Effector memory CD8-positive, alpha-beta T cell (primary cell): Measurements from ENCODE around the gene COQ8B.
A peak's percentile ranks its signal among the peaks of the same experiment; 100 is the strongest.
"Not testable (repeated sequence)": the region's sequence is repeated elsewhere in the genome, so short reads cannot be mapped to it uniquely, and the experiment has no call there.

Source experiments
- ATAC-seq: fragments of 150-1000 bp; cut with Tn5 transposase; replicated peaks from 2 replicates; pipeline ENCODE4 v1.10.0; 2021; ENCODE audit warnings: mild to moderate bottlenecking, moderate library complexity
- DNase-seq, 3 experiments: peaks; one replicate each; pipeline ENCODE4 v3.0.0; 2021
- H3K27ac Mint-ChIP-seq, 2 donors: one replicate each; pipeline ENCODE4 v1.8.0; 2022; ENCODE audit warnings: mild to moderate bottlenecking in 2 of 2, mixed read lengths in 2 of 2, moderate library complexity in 2 of 2
- H3K27me3 Mint-ChIP-seq, 2 donors: one replicate each; pipeline ENCODE4 v1.8.0; 2022; ENCODE audit warnings: mixed read lengths in 2 of 2
- H3K36me3 Mint-ChIP-seq: one replicate; pipeline ENCODE4 v1.8.0; 2022; ENCODE audit warnings: mild to moderate bottlenecking, moderate library complexity, mixed read lengths; ENCODE audit not compliant: insufficient read depth
- H3K4me1 Mint-ChIP-seq, 2 donors: one replicate each; pipeline ENCODE4 v1.8.0; 2022; ENCODE audit warnings: low read depth in 2 of 2, mixed read lengths in 2 of 2
- H3K4me3 Mint-ChIP-seq, 2 donors: one replicate each; pipeline ENCODE4 v1.8.0; 2022; ENCODE audit warnings: mild to moderate bottlenecking in 2 of 2, mixed read lengths in 2 of 2, moderate library complexity in 2 of 2
- H3K9me3 Mint-ChIP-seq, 2 donors: one replicate each; pipeline ENCODE4 v1.8.0; 2022; ENCODE audit warnings: mixed read lengths in 2 of 2

COQ8B gene

GRCh38 chr19:40739030-40739839 lies 22.5 kb upstream of the COQ8B start:
- H3K4me1 Mint-ChIP-seq: no peaks in the 10 kb centered on the region
- H3K36me3 Mint-ChIP-seq: peaks cover 18% of the 10 kb centered on the region
- H3K9me3 Mint-ChIP-seq: no peaks in the 10 kb centered on the region
- no peak for ATAC-seq
- H3K27me3 Mint-ChIP-seq: no peaks in the 10 kb centered on the region
- H3K27ac Mint-ChIP-seq: no peak overlapping the region
- no peak for DNase-seq
- H3K4me3 Mint-ChIP-seq: no peak overlapping the region

- no peak for DNase-seq
- Mint-ChIP-seq H3K9me3 (no peaks in the 10 kb centered on the region), H3K4me1 (no peaks in the 10 kb centered on the region), H3K36me3 (peaks cover 30% of the 10 kb centered on the region), H3K27ac (no peak overlapping the region), H3K4me3 (no peak overlapping the region), H3K27me3 (no peaks in the 10 kb centered on the region)
- no peak for ATAC-seq
Observed at GRCh38 chr19:40737102-40737644, 20.5 kb upstream of the COQ8B start.

- peaks cover 35% of the 10 kb centered on the region for H3K36me3 Mint-ChIP-seq
- ATAC-seq (no peak), DNase-seq (no peak)
- H3K9me3 Mint-ChIP-seq: no peaks in the 10 kb centered on the region
- H3K4me1 Mint-ChIP-seq: no peaks in the 10 kb centered on the region
- H3K27me3 Mint-ChIP-seq: no peaks in the 10 kb centered on the region
- H3K27ac Mint-ChIP-seq: no peak overlapping the region
- H3K4me3 Mint-ChIP-seq: no peak overlapping the region
Observed at GRCh38 chr19:40736661-40737060, 20.0 kb upstream of the COQ8B start.

GRCh38 chr19:40735013-40735771 lies 18.5 kb upstream of the COQ8B start:
- H3K36me3 Mint-ChIP-seq: peaks cover 41% of the 10 kb centered on the region
- H3K27me3 Mint-ChIP-seq: no peaks in the 10 kb centered on the region
- no peak for DNase-seq
- peak overlapping the region in 1 of 2 donors; percentile 20 for H3K27ac Mint-ChIP-seq
- H3K4me1 Mint-ChIP-seq: no peaks in the 10 kb centered on the region
- H3K4me3 Mint-ChIP-seq: no peak overlapping the region
- H3K9me3 Mint-ChIP-seq: no peaks in the 10 kb centered on the region
- no peak for ATAC-seq

- no peaks in the 10 kb centered on the region for H3K9me3 Mint-ChIP-seq
Observed at GRCh38 chr19:40733149-40733548, 16.5 kb upstream of the COQ8B start.

GRCh38 chr19:40732304-40732703 lies 15.6 kb upstream of the COQ8B start:
- not testable (repeated sequence) for DNase-seq, ATAC-seq, H3K27ac Mint-ChIP-seq, H3K4me1 Mint-ChIP-seq, H3K27me3 Mint-ChIP-seq, H3K4me3 Mint-ChIP-seq, H3K9me3 Mint-ChIP-seq
- H3K36me3 Mint-ChIP-seq: peaks cover 41% of the 10 kb centered on the region

More at GRCh38 chr19:40733149-40733548, 16.5 kb upstream of the COQ8B start:
- peak overlapping the region in 1 of 2 donors; percentile 52 for H3K27ac Mint-ChIP-seq
- ATAC-seq: no peak
- peaks cover 44% of the 10 kb centered on the region for H3K36me3 Mint-ChIP-seq
- no peak for DNase-seq
- no peak overlapping the region for H3K4me3 Mint-ChIP-seq
- H3K27me3 Mint-ChIP-seq: no peaks in the 10 kb centered on the region
- no peaks in the 10 kb centered on the region for H3K4me1 Mint-ChIP-seq

- not testable (repeated sequence) for H3K9me3 Mint-ChIP-seq, ATAC-seq, H3K4me3 Mint-ChIP-seq, H3K27ac Mint-ChIP-seq, H3K4me1 Mint-ChIP-seq, H3K27me3 Mint-ChIP-seq, DNase-seq
- H3K36me3 Mint-ChIP-seq: peaks cover 45% of the 10 kb centered on the region
Observed at GRCh38 chr19:40730065-40730464, 13.4 kb upstream of the COQ8B start.

- ATAC-seq: no peak
- H3K27ac Mint-ChIP-seq: no peak overlapping the region
- H3K9me3 Mint-ChIP-seq: no peaks in the 10 kb centered on the region
- H3K4me1 Mint-ChIP-seq: peaks cover 5 to 19% of the 10 kb centered on the region in 2 donors
- no peaks in the 10 kb centered on the region for H3K27me3 Mint-ChIP-seq
- no peak overlapping the region for H3K4me3 Mint-ChIP-seq
- H3K36me3 Mint-ChIP-seq: peaks cover 20% of the 10 kb centered on the region
- DNase-seq: no peak
Observed at GRCh38 chr19:40726279-40726678, 9.6 kb upstream of the COQ8B start.

- Mint-ChIP-seq H3K27me3 (no peaks in the 10 kb centered on the region), H3K9me3 (no peaks in the 10 kb centered on the region), H3K27ac (no peak overlapping the region), H3K4me3 (no peak overlapping the region), H3K4me1 (peaks cover 17 to 32% of the 10 kb centered on the region in 2 donors), H3K36me3 (peaks cover 16% of the 10 kb centered on the region)
- DNase-seq (no peak), ATAC-seq (no peak)
Observed at GRCh38 chr19:40724855-40725254, 8.2 kb upstream of the COQ8B start.

- no peak for ATAC-seq
- Mint-ChIP-seq H3K4me1 (peaks cover 18 to 37% of the 10 kb centered on the region in 2 donors), H3K36me3 (peaks cover 15% of the 10 kb centered on the region), H3K27ac (no peak overlapping the region), H3K4me3 (no peak overlapping the region), H3K27me3 (no peaks in the 10 kb centered on the region), H3K9me3 (no peaks in the 10 kb centered on the region)
- DNase-seq: no peak
Observed at GRCh38 chr19:40724315-40724714, 7.6 kb upstream of the COQ8B start.

GRCh38 chr19:40723661-40724254 lies 7.1 kb upstream of the COQ8B start:
- peaks cover 22 to 37% of the 10 kb centered on the region in 2 donors for H3K4me1 Mint-ChIP-seq
- ATAC-seq (no peak), DNase-seq (no peak)
- no peaks in the 10 kb centered on the region for H3K9me3 Mint-ChIP-seq
- no peaks in the 10 kb centered on the region for H3K27me3 Mint-ChIP-seq
- no peak overlapping the region for H3K4me3 Mint-ChIP-seq
- peaks cover 15% of the 10 kb centered on the region for H3K36me3 Mint-ChIP-seq
- H3K27ac Mint-ChIP-seq: no peak overlapping the region

GRCh38 chr19:40721936-40722661 lies 5.4 kb upstream of the COQ8B start:
- ATAC-seq (no peak), DNase-seq (no peak)
- Mint-ChIP-seq H3K4me3 (no peak overlapping the region), H3K36me3 (peaks cover 10% of the 10 kb centered on the region), H3K9me3 (no peaks in the 10 kb centered on the region), H3K27me3 (no peaks in the 10 kb centered on the region), H3K4me1 (peaks cover 35 to 42% of the 10 kb centered on the region in 2 donors), H3K27ac (no peak overlapping the region)

- Mint-ChIP-seq H3K27ac (peak overlapping the region; percentile 11 to 64), H3K4me1 (peaks cover 37 to 49% of the 10 kb centered on the region in 2 donors), H3K27me3 (no peaks in the 10 kb centered on the region), H3K4me3 (peak overlapping the region; percentile 32 to 53), H3K9me3 (no peaks in the 10 kb centered on the region), H3K36me3 (peaks cover 17% of the 10 kb centered on the region)
- DNase-seq (no peak), ATAC-seq (no peak)
Observed at GRCh38 chr19:40721140-40721486, 4.4 kb upstream of the COQ8B start.
